Peyer's patch (tissue), 4 donors: ENCODE results near the gene GRAMD4. TPM values are rescaled to one million over a fixed set of nuclear protein-coding genes. Genes with fewer than 3 reads are reported as not detected.

Experiments used
- DNase-seq, 3 donors: peaks; one replicate each; pipeline ENCODE4 v3.0.0-alpha.2; 2017 to 2019
- H3K27ac ChIP-seq, 4 donors: fragments of 200-600 bp; sonication (generic); one replicate each; pipeline ENCODE4 v1.5.1; 2016 to 2019
- H3K27me3 ChIP-seq, 2 donors: fragments of 200-600 bp; sonication (generic); one replicate each; pipeline ENCODE4 v1.5.1; 2019
- H3K36me3 ChIP-seq, 3 donors: fragments of 200-600 bp; sonication (generic); one replicate each; pipeline ENCODE4 v1.5.1; 2016 to 2019
- H3K4me1 ChIP-seq, 4 donors: fragments of 200-600 bp; sonication (generic); one replicate each; pipeline ENCODE4 v1.5.1; 2016 to 2019
- H3K4me3 ChIP-seq, 4 donors: fragments of 200-600 bp; sonication (generic); 1 replicate in 3 of 4; 2 replicates in 1 of 4; pipeline ENCODE4 v1.5.1; 2016 to 2019; ENCODE audit warnings: mild to moderate bottlenecking in 1 of 4
- H3K9me3 ChIP-seq, 4 donors: fragments of 200-600 bp; sonication (generic); one replicate each; pipeline ENCODE4 v1.5.1; 2016 to 2019; ENCODE audit warnings: mild to moderate bottlenecking in 1 of 4
- CTCF ChIP-seq, 6 experiments: fragments of 450-650 bp in 4 of 6; fragments of 200-600 bp in 2 of 6; sonication (generic) in 1 of 6; IDR thresholded peaks; one replicate each; pipeline ENCODE4 v1.5.1; 2017 to 2019; ENCODE audit warnings: antibody characterized with exemption in 6 of 6, mild to moderate bottlenecking in 3 of 6, moderate library complexity in 1 of 6
- POLR2A ChIP-seq, 2 donors: fragments of 450-650 bp; IDR thresholded peaks; one replicate each; pipeline ENCODE4 v1.5.1; 2017; ENCODE audit warnings: antibody characterized with exemption in 2 of 2, mild to moderate bottlenecking in 2 of 2, moderate library complexity in 2 of 2
- total RNA-seq, 4 donors: library from RNA; depleted of rRNA; stranded (reverse); fragments of >200 nt; gene quantifications; one replicate each; pipeline ENCODE4 v1.1.0, GENCODE V29; 2016

The GRAMD4 gene
- total RNA-seq, 4 donors from 2014 or later, result 98.2 to 428 (median 422) TPM

- Histone ChIP-seq H3K4me3 (peak overlapping the region in 2 of 4 donors; percentile 8 to 23), H3K4me1 (peaks cover 0 to 22% (median 3%) of the 10 kb centered on the region in 4 donors), H3K27me3 (no peaks in the 10 kb centered on the region), H3K9me3 (no peaks in the 10 kb centered on the region), H3K36me3 (peaks cover 0 to 70% (median 0%) of the 10 kb centered on the region in 3 donors), H3K27ac (peak overlapping the region in 3 of 4 donors; percentile 69 to 96 (median 87))
- TF ChIP-seq POLR2A (IDR thresholded peaks at IDR 0.05) (peak in 1 of 2 donors; percentile 38), CTCF (IDR thresholded peaks at IDR 0.05) (no peak)
- peak in 1 of 3 donors; percentile 76 for DNase-seq
Measured at GRCh38 chr22:46661221-46661851, 41.1 kb downstream of the GRAMD4 start.

- Histone ChIP-seq H3K36me3 (peaks cover 0 to 79% (median 0%) of the 10 kb centered on the region in 3 donors), H3K9me3 (no peaks in the 10 kb centered on the region), H3K4me3 (no peak overlapping the region), H3K4me1 (peaks cover 0 to 22% (median 3%) of the 10 kb centered on the region in 4 donors), H3K27me3 (no peaks in the 10 kb centered on the region), H3K27ac (peak overlapping the region in 1 of 4 donors; percentile 96)
- TF ChIP-seq POLR2A (IDR thresholded peaks at IDR 0.05), result no peak
- TF ChIP-seq CTCF (IDR thresholded peaks at IDR 0.05), result no peak
- DNase-seq, result no peak
Measured at GRCh38 chr22:46662226-46662625, 42.0 kb downstream of the GRAMD4 start.

- no peaks in the 10 kb centered on the region for H3K9me3 ChIP-seq
- DNase-seq, result no peak
- peaks cover 0 to 86% (median 0%) of the 10 kb centered on the region in 3 donors for H3K36me3 ChIP-seq
- H3K4me1 ChIP-seq, result peaks cover 0 to 22% (median 3%) of the 10 kb centered on the region in 4 donors
- H3K27ac ChIP-seq, result no peak overlapping the region
- H3K27me3 ChIP-seq, result no peaks in the 10 kb centered on the region
- no peak for TF ChIP-seq CTCF (IDR thresholded peaks at IDR 0.05)
- no peak for TF ChIP-seq POLR2A (IDR thresholded peaks at IDR 0.05)
- no peak overlapping the region for H3K4me3 ChIP-seq
Measured at GRCh38 chr22:46663001-46663400, 42.8 kb downstream of the GRAMD4 start.

GRCh38 chr22:46663436-46664100 is 43.4 kb downstream of the GRAMD4 start:
- Histone ChIP-seq H3K27ac (no peak overlapping the region), H3K4me1 (peaks cover 0 to 22% (median 3%) of the 10 kb centered on the region in 4 donors), H3K36me3 (peaks cover 0 to 87% (median 0%) of the 10 kb centered on the region in 3 donors), H3K4me3 (no peak overlapping the region), H3K27me3 (no peaks in the 10 kb centered on the region), H3K9me3 (no peaks in the 10 kb centered on the region)
- TF ChIP-seq POLR2A (IDR thresholded peaks at IDR 0.05), result no peak
- no peak for TF ChIP-seq CTCF (IDR thresholded peaks at IDR 0.05)
- no peak for DNase-seq

GRCh38 chr22:46664301-46664855 is 44.2 kb downstream of the GRAMD4 start:
- Histone ChIP-seq H3K9me3 (no peaks in the 10 kb centered on the region), H3K27me3 (no peaks in the 10 kb centered on the region), H3K27ac (no peak overlapping the region), H3K4me1 (peaks cover 0 to 22% (median 3%) of the 10 kb centered on the region in 4 donors), H3K36me3 (peaks cover 0 to 87% (median 0%) of the 10 kb centered on the region in 3 donors), H3K4me3 (no peak overlapping the region)
- no peak for DNase-seq
- no peak for TF ChIP-seq CTCF (IDR thresholded peaks at IDR 0.05)
- TF ChIP-seq POLR2A (IDR thresholded peaks at IDR 0.05), result no peak
